Dendritic cell treated with granulocyte-macrophage colony-stimulating factor and Interleukin-4, amounts not matched to agents 40 ng/mL and 50 ng/mL, for 4 days (primary cell): ENCODE measurements around the gene ADH5.
A peak's percentile ranks its signal among the peaks of the same experiment; 100 is the strongest.
"Not testable (repeated sequence)": the region's sequence is repeated elsewhere in the genome, so short reads cannot be mapped to it uniquely, and the experiment has no call there.

Experiments used
- H3K27ac Mint-ChIP-seq: one replicate; pipeline ENCODE4 v1.8.0; 2022; ENCODE audit warnings: mild to moderate bottlenecking, mixed read lengths
- H3K27me3 Mint-ChIP-seq: one replicate; pipeline ENCODE4 v1.8.0; 2022; ENCODE audit warnings: mild to moderate bottlenecking, mixed read lengths
- H3K36me3 Mint-ChIP-seq: one replicate; pipeline ENCODE4 v1.8.0; 2022; ENCODE audit warnings: low read depth, mixed read lengths
- H3K4me1 Mint-ChIP-seq: one replicate; pipeline ENCODE4 v1.8.0; 2022; ENCODE audit warnings: low read depth, mixed read lengths
- H3K4me3 Mint-ChIP-seq: one replicate; pipeline ENCODE4 v1.8.0; 2022; ENCODE audit warnings: mild to moderate bottlenecking, moderate library complexity, mixed read lengths
- H3K9me3 Mint-ChIP-seq: one replicate; pipeline ENCODE4 v1.8.0; 2022; ENCODE audit warnings: mixed read lengths
- intact Hi-C: fragments of 100-400 bp; cut with micrococcal nuclease; formaldehyde crosslinking; loops from one replicate; pipeline ENCODE4 v1.15.0; 2022

ADH5 gene

DNA sequence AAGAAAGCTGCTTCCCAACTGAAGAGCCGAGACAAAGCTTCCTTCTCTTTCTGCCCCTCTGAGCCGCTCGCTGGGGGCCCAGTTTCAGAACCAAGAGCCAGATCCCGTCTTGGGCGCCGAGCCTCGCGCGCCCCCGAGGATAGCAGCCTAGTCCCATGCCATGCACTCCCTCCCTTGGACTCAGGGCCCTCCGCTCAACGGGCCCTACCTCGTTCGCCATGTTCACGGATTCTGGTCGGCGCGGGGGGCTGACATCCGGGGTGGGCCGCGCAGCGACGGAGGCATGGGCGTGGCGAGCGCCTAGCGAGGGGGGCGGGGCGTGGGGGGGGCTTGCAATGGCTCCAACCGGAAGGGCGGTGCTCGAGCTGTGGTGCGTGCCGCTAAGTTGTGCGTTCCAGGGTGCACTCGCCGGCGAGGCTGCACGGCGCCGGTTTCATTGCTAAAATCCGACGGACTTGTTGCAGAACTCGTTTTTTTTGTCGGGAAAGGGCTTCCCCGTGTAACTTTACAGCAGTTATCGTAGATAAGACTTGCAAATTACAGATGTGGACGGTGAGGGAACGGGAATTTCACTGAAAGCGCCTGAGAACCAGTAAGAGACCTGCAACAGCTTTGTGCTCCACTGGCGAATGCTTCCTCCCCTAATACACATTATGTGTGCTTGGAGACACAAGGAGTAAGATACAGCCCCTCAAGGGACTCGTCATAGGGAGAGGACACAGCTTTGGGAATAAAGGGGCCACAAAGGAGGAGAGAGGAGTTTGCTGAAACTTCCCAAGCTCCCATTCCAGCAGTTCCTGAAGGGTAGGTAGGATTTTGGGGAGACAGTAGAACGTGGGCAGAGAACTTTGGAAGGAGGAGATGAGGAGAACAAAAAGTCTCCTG lies at the start of gene ADH5:
Gene ADH5, minus strand, starts transcription at position 308 of the 885 bp plus-strand sequence. Its CDS starts 88 bp downstream, at position 220.
- Mint-ChIP-seq H3K4me1 (peaks cover 47% of the 10 kb centered on the region), H3K36me3 (peaks cover 42% of the 10 kb centered on the region), H3K27me3 (peaks cover 2% of the 10 kb centered on the region), H3K4me3 (peak within 1 kb of the TSS; percentile 89), H3K9me3 (no peaks in the 10 kb centered on the region), H3K27ac (peak within 1 kb of the TSS; percentile 93)
- intact Hi-C loops, result loop anchor here (2.0 to 10.0 kb wide), 5 partner anchors 156 to 944 kb away; partner anchors contain the start of genes DAPP1, LAMTOR3, RAP1GDS1 and STPG2

GRCh38 chr4:99136329-99136728 lies 47.7 kb upstream of the ADH5 start:
- Mint-ChIP-seq H3K27ac (no peak overlapping the region), H3K4me3 (no peak overlapping the region), H3K9me3 (no peaks in the 10 kb centered on the region), H3K27me3 (no peaks in the 10 kb centered on the region), H3K36me3 (no peaks in the 10 kb centered on the region), H3K4me1 (no peaks in the 10 kb centered on the region)
- intact Hi-C loops, result no loop called here

DNA sequence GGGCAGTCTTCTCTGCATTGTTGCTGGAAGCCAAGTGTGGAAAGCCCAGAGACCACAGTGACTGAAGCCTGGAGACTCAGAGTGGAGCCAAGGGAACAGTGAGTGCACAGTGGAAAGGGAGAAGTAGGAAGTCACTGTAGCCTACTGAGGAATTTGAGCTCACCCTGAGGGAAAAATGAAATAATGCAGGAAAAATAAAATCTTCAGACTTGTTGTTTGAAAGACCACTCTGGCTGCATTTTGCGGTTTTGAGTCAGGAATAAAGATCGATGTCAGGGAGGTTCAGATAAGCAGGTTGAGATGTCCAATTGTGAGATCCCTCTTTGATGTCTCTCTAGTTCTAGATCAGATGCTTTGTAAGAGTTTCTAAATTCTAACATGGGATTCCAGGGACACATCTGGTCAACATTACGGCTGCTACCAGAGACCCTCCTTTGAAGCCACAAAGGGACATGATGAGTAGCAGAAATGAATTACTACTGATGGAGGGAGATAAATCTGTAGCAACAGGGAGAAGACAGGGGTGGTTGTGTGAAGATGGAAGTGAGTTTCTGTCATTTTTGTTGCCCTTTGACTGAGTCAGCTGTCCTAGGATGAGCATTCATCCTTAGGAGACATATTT lies 47.1 kb upstream of the ADH5 start:
- Mint-ChIP-seq H3K4me1 (no peaks in the 10 kb centered on the region), H3K27me3 (no peaks in the 10 kb centered on the region), H3K27ac (no peak overlapping the region), H3K36me3 (no peaks in the 10 kb centered on the region), H3K9me3 (no peaks in the 10 kb centered on the region), H3K4me3 (no peak overlapping the region)
- intact Hi-C loops, result no loop called here

DNA sequence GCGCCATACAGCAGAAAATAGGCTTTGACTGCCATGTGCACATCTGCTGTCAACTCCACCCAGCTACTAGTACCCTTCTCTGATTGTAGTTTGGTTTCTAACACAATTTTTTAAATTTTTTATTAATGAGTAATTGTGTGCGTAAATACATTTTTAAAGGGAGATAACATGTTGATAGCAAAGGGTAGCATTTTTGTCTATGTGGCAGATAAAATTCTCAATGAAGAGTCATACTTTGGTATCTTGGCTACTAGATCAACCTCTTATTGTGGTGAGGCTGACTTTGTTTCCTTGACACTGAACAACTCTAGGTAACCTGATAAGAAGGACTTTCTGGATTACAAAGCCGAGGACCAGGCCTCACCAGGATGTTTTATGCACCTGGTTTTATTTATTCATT lies 46.0 kb upstream of the ADH5 start:
- intact Hi-C loops, result no loop called here
- Mint-ChIP-seq H3K4me1 (no peaks in the 10 kb centered on the region), H3K27ac (no peak overlapping the region), H3K36me3 (no peaks in the 10 kb centered on the region), H3K27me3 (no peaks in the 10 kb centered on the region), H3K9me3 (no peaks in the 10 kb centered on the region), H3K4me3 (no peak overlapping the region)

DNA sequence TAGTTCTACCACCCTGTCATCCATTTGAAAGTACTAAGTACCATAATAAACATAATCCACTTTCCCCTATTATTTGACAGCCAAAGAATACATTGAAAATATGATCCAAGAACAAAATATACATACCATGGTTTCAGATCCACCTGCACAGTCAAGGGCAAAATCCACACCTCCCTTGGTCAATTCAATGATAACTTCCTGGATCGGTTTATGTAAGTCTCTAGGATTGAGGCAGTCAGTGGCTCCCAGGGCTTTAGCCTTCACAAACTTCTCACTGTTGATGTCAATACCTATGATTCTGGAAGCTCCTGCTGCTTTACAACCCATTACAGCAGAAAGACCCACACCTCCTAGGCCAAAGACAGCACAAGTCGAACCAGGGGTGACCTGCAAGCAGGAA lies 42.8 kb upstream of the ADH5 start:
- no peaks in the 10 kb centered on the region for H3K4me1 Mint-ChIP-seq
- H3K9me3 Mint-ChIP-seq, result no peaks in the 10 kb centered on the region
- H3K4me3 Mint-ChIP-seq, result no peak overlapping the region
- no peak overlapping the region for H3K27ac Mint-ChIP-seq
- H3K36me3 Mint-ChIP-seq, result no peaks in the 10 kb centered on the region
- H3K27me3 Mint-ChIP-seq, result no peaks in the 10 kb centered on the region
- intact Hi-C loops, result no loop called here

DNA sequence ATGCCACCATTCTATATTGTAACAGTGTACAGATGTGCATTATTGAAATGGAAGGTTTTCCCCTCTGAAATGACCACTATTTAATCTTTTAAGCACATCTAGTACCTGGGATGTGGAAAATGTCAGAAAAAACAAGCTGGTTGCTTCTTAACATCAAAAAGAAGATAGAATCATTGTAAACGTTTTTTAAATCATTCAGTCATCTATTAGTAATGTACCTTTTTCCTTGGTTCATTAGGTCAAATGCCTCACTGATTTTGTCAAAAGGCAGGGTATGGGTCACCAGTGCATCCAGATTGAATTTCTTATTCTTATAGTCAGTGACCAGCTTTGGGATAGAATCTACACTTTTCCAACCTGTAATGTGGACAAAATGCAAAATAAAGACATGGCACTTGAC lies 37.8 kb upstream of the ADH5 start:
- H3K4me3 Mint-ChIP-seq, result no peak overlapping the region
- intact Hi-C loops, result no loop called here

GRCh38 chr4:99121008-99121407 lies 32.4 kb upstream of the ADH5 start:
- Mint-ChIP-seq H3K9me3 (no peaks in the 10 kb centered on the region), H3K27ac (no peak overlapping the region)
- intact Hi-C loops, result no loop called here

More for the DNA sequence above, 37.8 kb upstream of the ADH5 start:
- Mint-ChIP-seq H3K27ac (no peak overlapping the region), H3K9me3 (no peaks in the 10 kb centered on the region), H3K4me1 (no peaks in the 10 kb centered on the region), H3K27me3 (no peaks in the 10 kb centered on the region), H3K36me3 (no peaks in the 10 kb centered on the region)

GRCh38 chr4:99120501-99120900 lies 31.9 kb upstream of the ADH5 start:
- Mint-ChIP-seq H3K9me3 (no peaks in the 10 kb centered on the region), H3K4me1 (no peaks in the 10 kb centered on the region), H3K36me3 (no peaks in the 10 kb centered on the region), H3K27ac (no peak overlapping the region), H3K4me3 (no peak overlapping the region), H3K27me3 (no peaks in the 10 kb centered on the region)
- intact Hi-C loops, result no loop called here

More at GRCh38 chr4:99121008-99121407, 32.4 kb upstream of the ADH5 start:
- H3K4me3 Mint-ChIP-seq, result no peak overlapping the region
- H3K27me3 Mint-ChIP-seq, result no peaks in the 10 kb centered on the region
- H3K4me1 Mint-ChIP-seq, result no peaks in the 10 kb centered on the region
- H3K36me3 Mint-ChIP-seq, result no peaks in the 10 kb centered on the region

DNA sequence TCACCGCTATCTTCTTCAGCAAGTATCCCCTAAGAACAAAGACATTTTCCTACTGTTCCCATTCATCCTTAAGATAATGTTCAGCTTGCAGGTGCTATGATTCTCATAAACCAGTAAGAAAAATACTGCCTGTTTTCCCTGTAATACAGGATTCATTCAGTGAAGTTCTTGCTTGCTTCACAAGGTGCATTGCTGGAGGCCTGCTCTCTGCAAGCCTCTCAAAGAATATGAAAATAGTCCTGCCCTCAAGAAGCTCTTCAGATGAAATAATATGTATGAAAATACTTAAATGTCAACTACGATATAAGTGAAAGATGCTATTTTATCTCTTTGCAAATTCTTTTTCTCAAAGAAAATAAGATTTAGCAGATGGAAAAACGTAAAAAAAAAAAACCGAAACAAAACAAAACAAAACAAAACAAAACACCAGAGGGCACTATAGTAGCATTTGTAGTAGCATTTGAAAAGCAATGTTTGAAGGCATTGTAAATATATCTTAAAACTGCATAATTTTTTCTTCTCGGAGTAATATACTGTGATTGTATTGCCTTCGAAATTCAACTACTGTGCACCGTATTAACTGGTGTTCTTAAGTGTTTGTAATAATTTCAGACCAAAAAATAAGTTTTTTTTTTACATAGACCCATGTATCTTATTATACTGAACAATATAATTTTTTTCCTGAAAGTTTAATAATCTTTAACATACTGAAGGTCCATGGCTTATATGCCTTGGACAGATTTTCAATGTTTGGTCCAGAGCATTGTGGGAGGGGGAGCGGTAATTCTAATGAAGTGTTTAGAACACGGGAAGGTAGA lies 29.5 kb upstream of the ADH5 start:
- H3K9me3 Mint-ChIP-seq, result no peaks in the 10 kb centered on the region
- no peaks in the 10 kb centered on the region for H3K36me3 Mint-ChIP-seq
- no peaks in the 10 kb centered on the region for H3K4me1 Mint-ChIP-seq
- no peaks in the 10 kb centered on the region for H3K27me3 Mint-ChIP-seq
- no peak overlapping the region for H3K4me3 Mint-ChIP-seq
- no peak overlapping the region for H3K27ac Mint-ChIP-seq
- intact Hi-C loops, result loop anchor here (2.0 to 10.0 kb wide), 3 partner anchors 287 to 687 kb away; no protein-coding TSS in a partner anchor

GRCh38 chr4:99117122-99117841 lies 28.7 kb upstream of the ADH5 start:
- H3K4me1 Mint-ChIP-seq, H3K4me3 Mint-ChIP-seq, H3K27ac Mint-ChIP-seq, H3K9me3 Mint-ChIP-seq, H3K36me3 Mint-ChIP-seq, H3K27me3 Mint-ChIP-seq: not testable (repeated sequence)
- intact Hi-C loops, result loop anchor here (10.0 kb wide), 1 partner anchor 688 kb away; no protein-coding TSS in a partner anchor

GRCh38 chr4:99109286-99109685 lies 20.7 kb upstream of the ADH5 start:
- Mint-ChIP-seq H3K27ac (peak overlapping the region; percentile 28), H3K4me1 (peaks cover 14% of the 10 kb centered on the region)
- H3K4me3 Mint-ChIP-seq, H3K9me3 Mint-ChIP-seq, H3K36me3 Mint-ChIP-seq, intact Hi-C loops, H3K27me3 Mint-ChIP-seq: not testable (repeated sequence)

- Mint-ChIP-seq H3K4me1 (peaks cover 14% of the 10 kb centered on the region), H3K9me3 (no peaks in the 10 kb centered on the region), H3K4me3 (no peak overlapping the region), H3K27ac (no peak overlapping the region), H3K36me3 (no peaks in the 10 kb centered on the region), H3K27me3 (no peaks in the 10 kb centered on the region)
- intact Hi-C loops, result no loop called here
Measured at GRCh38 chr4:99104153-99104552, 15.6 kb upstream of the ADH5 start.

DNA sequence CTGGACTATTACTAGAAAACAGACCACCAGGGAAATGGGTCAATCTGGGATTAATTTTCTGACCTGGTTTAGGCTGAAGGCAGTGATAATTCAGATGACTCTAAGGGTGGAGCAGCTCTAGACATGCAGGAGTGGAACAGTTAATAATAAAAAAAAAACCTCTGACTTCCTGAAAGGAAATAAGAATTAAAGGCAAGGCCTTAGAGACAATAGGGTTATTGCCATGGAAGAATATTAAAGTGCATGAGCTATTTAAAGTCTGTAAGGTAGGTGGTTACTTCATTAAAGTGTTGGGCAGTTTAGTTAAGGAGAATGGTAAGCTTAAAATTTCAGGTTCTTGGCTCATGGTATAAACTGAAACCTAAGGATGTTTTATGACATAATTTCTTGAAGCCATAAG lies 14.6 kb upstream of the ADH5 start:
- Mint-ChIP-seq H3K9me3 (no peaks in the 10 kb centered on the region), H3K27me3 (no peaks in the 10 kb centered on the region), H3K4me3 (no peak overlapping the region), H3K27ac (no peak overlapping the region), H3K36me3 (no peaks in the 10 kb centered on the region), H3K4me1 (peaks cover 4% of the 10 kb centered on the region)
- intact Hi-C loops, result no loop called here
